ENCODE results near the gene TRIM46.
A peak's percentile ranks its signal among the peaks of the same experiment; 100 is the strongest.
"Not testable (repeated sequence)": the region's sequence is repeated elsewhere in the genome, so short reads cannot be mapped to it uniquely, and the experiment has no call there.

TRIM46 gene

DNA sequence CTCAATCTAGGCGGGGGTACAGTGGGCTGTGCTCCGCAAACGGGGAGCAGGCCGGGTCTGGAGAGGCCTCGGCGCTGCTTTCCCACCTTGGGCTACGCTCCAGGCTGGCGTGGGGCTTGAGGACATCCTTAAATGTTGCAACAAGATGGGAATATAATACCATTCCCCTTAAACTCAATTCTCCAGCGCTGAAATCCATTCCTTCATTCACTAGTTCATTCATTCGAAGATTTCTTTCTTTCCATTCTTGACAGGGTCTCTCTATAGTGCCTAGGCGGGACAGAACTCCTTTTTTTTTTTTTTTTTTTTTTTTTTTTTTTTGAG is 33.1 kb upstream of the TRIM46 start:
- TF ChIP-seq POLR2A (IDR thresholded peaks at IDR 0.05; ENCODE audit: low read depth, low read length) (no peak), TAF1 (IDR thresholded peaks at IDR 0.05; ENCODE audit: borderline replicate concordance, low read depth, low read length) (no peak), POLR2AphosphoS5 (IDR thresholded peaks at IDR 0.05; ENCODE audit: low read depth, low read length) (no peak)
- DNase-seq (ENCODE audit: insufficient read length) (no peak), FAIRE-seq (no peak)

DNA sequence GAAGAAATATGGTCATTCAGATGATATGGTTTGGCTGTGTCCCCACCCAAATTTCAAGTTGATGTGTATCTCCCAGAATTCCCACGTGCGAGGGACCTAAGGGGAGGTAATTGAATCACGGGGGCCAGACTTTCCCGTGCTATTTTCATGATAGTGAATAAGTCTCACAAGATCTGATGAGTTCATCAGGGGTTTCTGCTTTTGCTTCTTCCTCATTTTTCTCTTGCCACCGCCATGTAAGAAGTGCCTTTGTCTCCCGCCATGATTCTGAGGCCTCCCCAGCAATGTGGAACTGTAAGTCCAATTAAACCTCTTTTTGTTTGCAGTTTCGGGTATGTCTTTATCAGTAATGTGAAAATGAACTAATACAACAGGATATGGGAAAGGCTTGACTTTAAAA is 31.9 kb upstream of the TRIM46 start:
- TF ChIP-seq POLR2A (IDR thresholded peaks at IDR 0.05; ENCODE audit: low read depth, low read length) (no peak), TAF1 (IDR thresholded peaks at IDR 0.05; ENCODE audit: borderline replicate concordance, low read depth, low read length) (no peak), POLR2AphosphoS5 (IDR thresholded peaks at IDR 0.05; ENCODE audit: low read depth, low read length) (no peak)
- FAIRE-seq (no peak), DNase-seq (ENCODE audit: insufficient read length) (no peak)

DNA sequence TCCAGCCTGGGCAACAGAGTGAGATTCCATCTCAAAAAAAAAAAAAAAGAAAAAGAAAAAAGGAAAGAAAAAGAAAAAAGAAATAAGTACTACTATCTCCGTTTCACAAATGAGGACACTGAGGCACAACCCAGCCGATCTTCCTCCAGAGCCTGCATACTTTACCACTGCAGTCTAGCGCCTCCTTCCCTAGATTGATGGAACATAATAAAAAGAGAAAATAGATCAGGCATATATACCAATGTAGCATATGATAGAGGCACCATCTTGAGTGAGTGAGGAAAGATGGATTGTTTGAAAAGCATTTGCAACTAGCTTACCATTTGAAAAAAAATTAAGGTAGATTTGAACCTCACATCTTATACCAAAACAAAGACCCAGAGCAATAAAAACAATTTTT is 28.2 kb upstream of the TRIM46 start:
- TF ChIP-seq POLR2AphosphoS5 (IDR thresholded peaks at IDR 0.05; ENCODE audit: low read depth, low read length) (no peak), TAF1 (IDR thresholded peaks at IDR 0.05; ENCODE audit: borderline replicate concordance, low read depth, low read length) (no peak), POLR2A (IDR thresholded peaks at IDR 0.05; ENCODE audit: low read depth, low read length) (no peak)
- no peak for DNase-seq (ENCODE audit: insufficient read length)
- no peak for FAIRE-seq

DNA sequence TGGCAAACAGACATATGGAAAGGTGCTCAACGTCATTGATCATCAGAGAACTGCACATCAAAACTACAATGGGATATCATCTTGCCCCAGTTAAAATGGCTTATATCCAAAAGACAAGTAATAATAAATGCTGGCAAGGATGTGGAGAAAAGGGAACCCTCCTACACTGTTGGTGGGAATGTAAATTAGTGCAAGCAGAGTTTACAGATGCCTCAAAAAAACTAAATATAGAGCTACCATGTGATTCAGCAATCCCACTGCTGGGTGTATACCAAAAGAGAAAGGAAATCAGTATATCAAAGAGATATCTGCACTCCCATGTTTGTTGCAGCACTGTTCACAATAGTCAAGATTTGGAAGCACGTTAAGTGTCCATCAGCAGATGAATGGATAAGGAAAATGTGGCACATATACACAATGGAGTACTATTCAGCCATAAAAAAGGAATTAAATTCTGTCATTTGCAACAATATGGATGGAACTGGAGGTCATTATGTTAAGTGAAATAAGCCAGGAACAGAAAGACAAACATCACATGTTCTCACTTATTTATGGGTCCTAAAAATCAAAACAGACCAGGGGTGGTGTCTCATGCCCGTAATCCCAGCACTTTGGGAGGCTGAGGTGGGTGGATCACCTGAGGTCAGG is 17.5 kb upstream of the TRIM46 start:
- FAIRE-seq; DNase-seq (ENCODE audit: insufficient read length): not testable (repeated sequence)

DNA sequence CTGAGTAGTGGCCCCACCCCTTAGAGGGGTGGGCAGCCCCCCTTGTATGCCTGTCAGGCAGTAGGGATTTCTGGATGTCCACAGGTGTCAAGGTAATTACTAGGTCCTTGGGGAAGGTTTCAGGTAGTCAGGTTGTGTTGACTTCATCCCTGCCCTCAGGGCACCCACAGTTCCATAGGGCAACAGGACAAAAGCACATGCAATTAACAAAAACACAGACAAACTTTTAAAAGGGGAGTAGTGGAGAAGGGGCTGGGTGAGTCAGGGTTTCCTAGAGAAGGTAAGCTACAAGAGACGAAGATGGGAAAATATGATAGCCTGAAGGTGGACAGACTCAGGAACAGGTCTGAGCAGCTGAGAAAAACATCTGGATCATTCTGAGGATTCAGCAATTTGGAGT is 14.7 kb upstream of the TRIM46 start:
- DNase-seq (ENCODE audit: insufficient read length), result no peak
- no peak for FAIRE-seq
- TF ChIP-seq POLR2AphosphoS5 (IDR thresholded peaks at IDR 0.05; ENCODE audit: low read depth, low read length) (no peak), POLR2A (IDR thresholded peaks at IDR 0.05; ENCODE audit: low read depth, low read length) (no peak), TAF1 (IDR thresholded peaks at IDR 0.05; ENCODE audit: borderline replicate concordance, low read depth, low read length) (no peak)

DNA sequence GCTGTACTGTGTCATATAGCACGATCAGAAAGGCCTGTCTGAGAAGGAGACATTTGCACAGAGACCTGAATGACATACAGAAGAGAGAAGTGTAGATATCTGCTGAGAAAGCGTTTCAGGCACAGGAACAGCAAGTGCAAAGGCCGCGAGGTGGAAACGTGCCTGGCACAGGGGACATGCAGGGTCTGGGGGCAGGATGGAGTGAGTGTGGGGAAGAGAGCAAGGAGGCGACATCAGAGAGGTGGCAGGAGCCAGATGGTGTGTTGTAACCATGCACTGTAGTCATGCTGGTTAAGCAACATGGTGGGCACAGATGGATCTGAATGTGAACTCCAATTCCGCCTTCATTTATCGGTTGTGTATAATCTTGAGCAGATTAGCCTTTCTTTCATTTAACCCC is 13.5 kb upstream of the TRIM46 start:
- TF ChIP-seq POLR2A (IDR thresholded peaks at IDR 0.05; ENCODE audit: low read depth, low read length), result no peak
- no peak for TF ChIP-seq TAF1 (IDR thresholded peaks at IDR 0.05; ENCODE audit: borderline replicate concordance, low read depth, low read length)
- TF ChIP-seq POLR2AphosphoS5 (IDR thresholded peaks at IDR 0.05; ENCODE audit: low read depth, low read length), result no peak
- no peak for DNase-seq (ENCODE audit: insufficient read length)
- no peak for FAIRE-seq

DNA sequence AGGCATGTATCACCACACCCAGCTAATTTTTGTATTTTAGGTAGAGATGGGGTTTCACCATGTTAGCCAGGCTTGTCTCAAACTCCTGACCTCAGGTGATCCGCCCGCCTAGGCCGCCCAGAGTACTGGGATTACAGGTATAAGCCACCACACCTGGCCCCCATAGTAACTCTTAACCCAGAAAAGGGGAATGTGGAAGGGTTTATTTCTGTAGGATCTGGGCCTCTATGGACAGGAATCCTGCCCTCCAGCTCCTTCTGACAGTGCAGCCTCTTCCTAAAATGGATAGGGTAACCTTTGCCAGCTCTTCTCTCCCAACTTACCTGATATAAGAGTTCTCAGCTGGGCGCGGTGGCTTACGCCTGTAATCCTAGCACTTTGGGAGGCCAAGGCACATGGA is 11.0 kb upstream of the TRIM46 start:
- not testable (repeated sequence) for DNase-seq (ENCODE audit: insufficient read length); FAIRE-seq

DNA sequence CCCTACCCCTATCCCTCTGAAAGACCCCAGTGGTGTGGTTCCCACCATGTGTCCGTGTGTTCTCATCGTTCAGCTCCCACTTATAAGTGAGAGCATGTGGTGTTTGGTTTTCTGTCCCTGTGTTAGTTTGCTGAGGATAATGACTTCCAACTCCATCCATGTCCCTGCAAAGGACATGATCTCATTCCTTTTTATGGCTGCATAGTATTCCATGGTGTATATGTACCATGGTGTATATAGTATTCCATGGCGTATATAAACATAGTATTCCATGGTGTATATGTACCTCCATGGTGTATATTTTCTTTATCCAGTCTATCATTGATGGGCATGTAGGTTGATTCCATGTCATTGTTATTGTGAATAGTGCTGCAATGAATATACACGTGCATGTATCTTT is 9.9 kb upstream of the TRIM46 start:
- not testable (repeated sequence) for FAIRE-seq; DNase-seq (ENCODE audit: insufficient read length)

DNA sequence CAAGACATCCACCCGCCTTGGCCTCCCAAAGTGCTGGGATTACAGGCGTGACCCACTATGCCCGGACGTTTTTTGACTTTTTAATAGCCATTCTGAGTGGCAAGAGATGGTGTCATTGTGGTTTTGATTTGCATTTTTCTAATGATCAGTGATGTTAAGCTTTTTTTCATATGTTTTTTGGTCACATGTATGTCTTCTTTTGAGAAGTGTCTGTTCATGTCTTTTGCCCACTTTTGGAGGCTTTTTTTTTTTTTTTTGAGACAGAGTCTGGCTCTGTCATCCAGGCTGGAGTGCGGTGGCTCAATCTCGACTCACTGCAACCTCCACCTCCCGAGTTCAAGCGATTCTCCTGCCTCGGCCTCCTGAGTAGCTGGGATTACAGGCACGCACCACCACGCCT is 9.0 kb upstream of the TRIM46 start:
- DNase-seq (ENCODE audit: insufficient read length); FAIRE-seq: not testable (repeated sequence)

DNA sequence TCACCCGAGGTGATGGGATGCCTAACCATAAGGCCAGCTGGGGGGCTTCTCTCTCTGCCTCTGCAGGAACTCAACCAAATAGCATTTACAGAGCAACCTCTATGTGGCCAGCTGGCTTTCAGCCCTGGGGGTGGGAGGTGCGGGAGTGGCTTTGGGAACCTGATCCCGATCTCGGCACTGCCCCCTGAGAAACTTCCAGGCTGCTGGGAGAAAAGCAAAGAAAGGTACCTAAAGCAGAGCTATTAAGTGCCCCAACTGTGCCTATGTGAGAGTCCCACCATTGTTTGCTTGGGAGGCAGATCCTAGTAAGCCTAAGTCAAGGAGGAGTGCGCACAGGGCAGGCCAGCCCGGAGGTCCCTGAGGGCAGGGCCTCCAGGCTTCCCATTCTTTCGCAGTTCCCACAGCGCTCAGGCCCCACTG is 7.6 kb upstream of the TRIM46 start:
- DNase-seq (ENCODE audit: insufficient read length), result no peak
- FAIRE-seq, result no peak
- TF ChIP-seq POLR2A (IDR thresholded peaks at IDR 0.05; ENCODE audit: low read depth, low read length) (no peak), TAF1 (IDR thresholded peaks at IDR 0.05; ENCODE audit: borderline replicate concordance, low read depth, low read length) (no peak), POLR2AphosphoS5 (IDR thresholded peaks at IDR 0.05; ENCODE audit: low read depth, low read length) (no peak)

DNA sequence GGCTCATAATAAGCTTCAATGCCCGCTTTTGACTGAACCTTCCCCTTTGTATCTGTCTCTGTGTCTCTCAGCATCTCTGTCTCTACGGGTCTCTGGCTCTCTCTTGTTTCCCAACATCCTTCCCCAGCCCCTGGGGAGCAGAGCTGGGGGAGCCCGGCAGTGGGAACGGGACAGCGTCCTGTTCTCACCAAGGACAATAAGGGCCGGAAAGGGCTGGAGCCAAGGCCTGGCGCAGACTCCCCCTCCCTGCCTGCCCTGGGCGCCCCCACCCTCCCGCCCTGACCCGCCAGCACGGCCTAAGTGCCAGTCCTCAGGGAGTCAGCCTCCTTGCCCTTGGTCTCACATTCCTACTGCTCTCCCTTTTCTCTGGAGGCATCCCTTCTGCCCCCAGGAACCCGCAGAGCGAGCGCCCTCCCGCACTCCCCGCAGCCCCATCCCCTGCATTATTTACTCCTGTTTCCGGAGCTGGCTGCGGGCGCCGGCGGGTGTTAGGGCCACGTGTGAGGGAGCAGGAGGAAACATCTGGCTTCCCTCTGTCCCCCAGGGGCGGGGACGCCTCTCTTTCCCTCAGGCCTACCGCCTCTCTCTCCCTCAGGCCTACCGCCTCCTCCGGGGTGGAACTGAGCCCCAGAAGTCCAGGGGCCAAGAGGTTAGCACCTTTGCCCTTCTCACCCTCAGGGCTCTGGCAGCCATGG is 7.0 kb upstream of the TRIM46 start:
- no peak for FAIRE-seq
- DNase-seq (ENCODE audit: insufficient read length), result no peak
- TF ChIP-seq POLR2AphosphoS5 (IDR thresholded peaks at IDR 0.05; ENCODE audit: low read depth, low read length) (no peak), TAF1 (IDR thresholded peaks at IDR 0.05; ENCODE audit: borderline replicate concordance, low read depth, low read length) (no peak), POLR2A (IDR thresholded peaks at IDR 0.05; ENCODE audit: low read depth, low read length) (no peak)

DNA sequence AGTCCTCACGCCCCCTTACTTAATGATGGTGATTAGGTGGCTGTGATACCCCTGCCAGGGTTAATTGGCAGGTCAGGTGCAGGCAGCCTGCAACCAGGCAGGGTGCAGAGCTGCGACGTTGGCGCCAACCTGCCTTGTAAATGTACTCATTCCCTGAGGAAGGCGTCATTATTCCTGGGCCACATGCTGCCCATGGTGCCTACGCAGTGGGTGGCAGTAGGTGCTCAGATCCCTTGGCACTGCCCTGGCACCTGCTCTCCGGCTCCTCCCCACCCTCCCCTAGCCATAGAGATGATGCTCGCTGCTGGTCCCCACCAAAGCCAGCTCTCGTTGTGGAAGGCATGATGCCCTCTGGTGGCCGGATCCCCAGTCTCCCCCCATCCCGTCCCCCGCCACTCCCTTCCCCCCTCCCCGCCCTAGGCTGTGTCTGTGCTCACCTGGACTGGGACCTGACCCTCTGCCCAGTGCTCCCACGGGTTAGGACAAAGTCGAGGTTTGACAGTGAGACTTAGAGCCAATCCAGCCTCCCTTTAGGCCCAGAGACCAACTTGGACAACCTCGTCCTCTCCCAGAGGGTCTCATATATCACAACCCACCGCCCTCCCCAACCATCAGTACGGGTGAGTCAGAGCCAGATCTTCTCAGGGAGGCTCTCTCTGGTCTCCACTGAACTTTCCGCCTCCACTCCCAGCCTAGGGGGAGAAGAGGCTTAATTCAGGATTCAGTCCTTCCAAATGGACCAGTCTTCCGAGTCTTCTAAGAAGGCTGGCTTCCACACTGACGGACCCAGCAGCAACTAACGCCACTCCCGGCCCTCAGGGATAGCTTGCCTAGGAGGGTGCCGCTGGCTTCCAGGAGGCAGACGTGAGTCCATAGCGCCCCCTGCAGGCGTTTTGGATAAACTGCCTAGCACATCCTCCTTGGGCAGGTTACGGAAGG is 6.2 kb upstream of the TRIM46 start:
- peak; percentile 91 for FAIRE-seq
- TF ChIP-seq TAF1 (IDR thresholded peaks at IDR 0.05; ENCODE audit: borderline replicate concordance, low read depth, low read length) (no peak), POLR2AphosphoS5 (IDR thresholded peaks at IDR 0.05; ENCODE audit: low read depth, low read length) (no peak), POLR2A (IDR thresholded peaks at IDR 0.05; ENCODE audit: low read depth, low read length) (no peak)
- DNase-seq (ENCODE audit: insufficient read length), result no peak

DNA sequence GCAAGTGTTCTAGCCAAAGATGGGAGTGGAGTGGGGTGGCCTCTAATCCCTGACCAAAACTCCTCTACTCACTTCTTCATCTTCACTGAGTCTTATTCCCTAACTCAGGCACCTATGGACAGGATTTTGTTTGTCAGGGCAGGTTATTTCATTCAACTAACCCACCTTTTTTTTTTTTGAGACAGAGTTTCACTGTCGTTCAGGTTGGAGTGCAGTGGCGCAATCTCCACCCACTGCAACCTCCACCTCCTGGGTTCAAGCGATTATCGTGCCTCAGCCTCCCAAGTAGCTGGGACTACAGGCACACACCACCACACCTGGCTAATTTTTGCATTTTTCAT is 5.6 kb upstream of the TRIM46 start:
- not testable (repeated sequence) for FAIRE-seq; DNase-seq (ENCODE audit: insufficient read length)

Data from GM12892 (cell line).